ENCODE results near the gene RAB40C.
A peak's percentile ranks its signal among the peaks of the same experiment; 100 is the strongest.
"Not testable (repeated sequence)": the region's sequence is repeated elsewhere in the genome, so short reads cannot be mapped to it uniquely, and the experiment has no call there.

The RAB40C gene

DNA sequence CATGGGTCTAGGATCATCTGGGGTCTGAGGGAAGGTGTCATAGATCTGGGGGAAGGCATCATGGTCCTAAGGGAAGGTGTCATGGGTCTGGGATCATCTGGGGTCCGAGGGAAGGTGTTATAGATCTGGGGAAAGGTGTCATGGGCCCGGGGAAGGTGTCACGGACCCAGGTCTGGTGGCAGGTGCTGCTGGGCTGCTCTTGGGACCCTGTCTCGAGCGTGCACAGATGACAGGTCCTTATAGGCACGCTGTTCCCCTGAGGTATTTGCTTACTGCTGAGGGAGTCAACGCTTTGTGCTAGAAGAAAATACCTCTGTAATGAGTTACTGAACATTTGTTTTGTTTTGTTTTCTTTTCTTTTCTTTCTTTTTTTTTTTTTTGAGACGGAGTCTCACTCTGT, 1.4 kb downstream of the RAB40C start:
- no peak for DNase-seq

DNA sequence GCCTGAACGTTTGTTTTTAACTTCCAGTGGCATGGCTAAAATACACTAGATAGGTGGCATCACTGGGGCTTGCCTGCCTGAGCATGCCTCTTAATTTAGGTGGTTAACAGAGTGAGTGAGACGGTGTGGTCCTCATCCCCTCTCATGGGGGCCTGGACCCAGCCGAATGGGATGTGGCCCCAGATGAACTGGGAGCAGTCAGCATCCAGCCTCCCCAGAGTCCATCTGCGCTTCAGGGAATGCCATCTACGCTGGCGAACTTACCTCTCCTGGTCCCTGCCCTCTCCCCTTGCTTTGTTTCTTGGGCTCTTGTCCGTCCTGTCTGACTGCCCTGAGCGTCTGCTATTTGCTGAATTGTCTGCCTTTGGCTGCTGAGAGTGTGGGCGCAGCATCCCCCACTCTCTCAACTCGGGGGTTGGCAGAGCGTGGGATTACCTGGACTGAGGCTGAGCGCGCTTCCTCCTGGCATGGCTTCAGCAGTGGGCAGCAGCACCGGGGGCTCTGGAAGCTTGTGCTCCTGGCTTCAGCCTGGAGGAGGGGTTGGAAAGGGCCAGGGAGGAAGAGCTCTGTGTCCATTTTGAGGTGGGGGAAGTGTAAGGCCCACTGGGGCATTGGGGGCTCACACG, 2.1 kb downstream of the RAB40C start:
- DNase-seq = no peak

GRCh38 chr16:592518-593306, 2.8 kb downstream of the RAB40C start:
- no peak for DNase-seq

GRCh38 chr16:593406-593805, 3.5 kb downstream of the RAB40C start:
- peak; percentile 42 for DNase-seq

- DNase-seq = no peak
These were observed 3.9 kb downstream of the RAB40C start for GRCh38 chr16:593807-594206.

DNA sequence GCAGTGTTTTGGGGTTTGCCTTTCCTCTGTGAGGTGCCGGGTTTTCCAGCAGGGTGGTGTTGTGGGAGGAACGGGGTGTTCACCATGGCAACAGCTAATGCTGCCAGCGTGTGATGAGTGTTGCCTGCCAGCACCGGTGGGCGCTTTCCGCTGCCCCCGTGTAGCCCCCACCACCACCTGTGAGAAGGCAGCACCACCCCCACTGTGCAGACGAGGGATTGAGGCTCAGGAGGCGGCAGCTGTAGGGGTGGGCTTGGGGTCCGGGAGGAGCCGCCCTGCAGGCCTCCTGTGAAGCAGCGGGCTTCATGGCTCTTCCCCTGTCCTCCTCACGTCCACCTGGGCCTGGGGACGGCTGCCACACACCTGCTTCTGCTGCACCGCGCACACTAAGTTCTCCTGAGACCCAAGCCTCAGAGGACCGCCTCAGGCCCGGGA, 5.2 kb downstream of the RAB40C start:
- DNase-seq = no peak

GRCh38 chr16:595942-596735, 6.3 kb downstream of the RAB40C start:
- no peak for DNase-seq

DNA sequence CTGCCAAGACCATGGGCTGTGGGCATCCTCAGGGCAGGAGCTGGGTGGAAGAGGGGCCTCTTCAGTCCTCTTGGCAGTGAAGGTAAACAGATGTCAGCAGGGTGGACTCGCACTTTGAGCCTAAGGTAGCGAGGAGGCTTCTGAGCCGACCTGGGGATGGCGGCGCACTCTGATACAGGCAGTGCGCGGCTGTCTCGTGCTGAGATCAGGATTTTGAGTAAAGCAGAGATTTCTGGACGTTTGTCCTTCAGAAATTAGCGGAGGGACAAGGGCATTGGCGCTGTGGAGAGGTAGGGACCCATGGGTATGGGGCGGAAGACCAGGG, 6.8 kb downstream of the RAB40C start:
- no peak for DNase-seq

DNA sequence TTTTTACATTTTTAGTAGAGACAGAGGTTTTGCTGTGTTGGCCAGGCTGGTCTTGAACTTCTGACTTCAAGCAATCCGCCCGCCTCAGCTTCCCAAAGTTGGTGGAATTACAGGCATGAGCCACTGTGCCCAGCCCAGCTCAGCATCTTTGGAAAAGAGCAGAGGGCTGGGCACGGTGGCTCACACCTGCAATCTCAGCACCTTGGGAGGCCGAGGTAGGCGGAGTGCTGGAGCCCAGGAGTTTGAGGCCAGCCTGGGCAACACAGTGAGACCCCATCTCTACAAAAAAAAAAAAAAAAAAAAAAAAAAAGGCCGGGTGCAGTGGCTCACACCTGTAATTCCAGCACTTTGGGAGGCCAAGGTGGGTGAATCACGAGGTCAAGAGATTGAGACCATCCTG, 7.8 kb downstream of the RAB40C start:
- DNase-seq = not testable (repeated sequence)

GRCh38 chr16:598823-599739, 9.2 kb downstream of the RAB40C start:
- DNase-seq = no peak

DNA sequence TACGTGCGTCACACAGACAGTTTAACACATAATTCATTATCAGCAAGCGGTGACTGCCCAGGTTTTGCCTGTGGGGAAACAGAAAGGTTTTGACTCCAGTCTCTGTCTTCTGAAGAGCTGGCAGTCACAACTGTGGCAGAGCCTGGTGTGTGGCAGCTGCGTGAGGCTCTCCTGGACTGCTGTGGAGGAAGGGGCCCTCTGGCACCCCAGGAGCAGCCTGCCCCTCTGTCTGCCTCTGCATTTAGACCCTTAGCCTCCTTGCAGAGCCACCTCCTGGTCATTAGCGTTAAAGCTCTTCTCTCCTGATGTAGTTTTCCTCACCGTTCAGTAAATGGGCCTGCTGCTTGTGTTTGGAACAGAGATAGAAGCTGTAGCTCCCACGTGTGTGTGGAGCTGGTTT, 10.9 kb downstream of the RAB40C start:
- no peak for DNase-seq

GRCh38 chr16:603933-604332, 14.1 kb downstream of the RAB40C start:
- DNase-seq = no peak

DNA sequence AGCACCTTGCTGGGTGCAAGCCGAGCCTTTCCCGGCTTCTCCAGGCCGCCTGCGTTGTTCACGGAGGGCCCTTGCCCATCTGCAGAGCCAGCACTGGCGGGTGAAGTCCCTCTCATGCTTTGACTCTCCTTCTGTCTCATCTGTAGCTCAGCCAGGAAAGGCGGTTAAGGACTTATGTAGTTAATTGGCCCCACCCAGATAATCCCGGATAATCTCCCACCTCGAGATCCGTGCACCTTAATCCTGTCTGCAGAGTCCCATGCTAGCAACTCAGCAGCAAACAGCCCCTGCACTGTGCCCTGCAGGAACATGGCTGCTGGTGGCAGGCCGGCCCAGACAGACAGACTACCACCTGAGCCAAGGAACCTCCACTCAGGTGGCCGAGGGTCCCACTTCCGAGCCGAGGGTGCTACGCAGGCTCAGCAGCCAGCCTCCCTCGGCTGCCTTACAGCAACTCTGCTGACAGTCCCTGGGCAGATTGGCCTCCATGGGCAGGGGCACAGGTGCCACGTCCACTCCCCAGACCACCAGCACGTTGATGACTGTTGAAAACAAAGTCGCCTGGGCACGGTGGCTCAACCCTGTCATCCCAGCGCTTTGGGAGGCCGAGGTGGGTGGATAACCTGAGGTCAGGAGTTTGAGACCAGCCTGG, 16.9 kb downstream of the RAB40C start:
- DNase-seq = no peak

DNA sequence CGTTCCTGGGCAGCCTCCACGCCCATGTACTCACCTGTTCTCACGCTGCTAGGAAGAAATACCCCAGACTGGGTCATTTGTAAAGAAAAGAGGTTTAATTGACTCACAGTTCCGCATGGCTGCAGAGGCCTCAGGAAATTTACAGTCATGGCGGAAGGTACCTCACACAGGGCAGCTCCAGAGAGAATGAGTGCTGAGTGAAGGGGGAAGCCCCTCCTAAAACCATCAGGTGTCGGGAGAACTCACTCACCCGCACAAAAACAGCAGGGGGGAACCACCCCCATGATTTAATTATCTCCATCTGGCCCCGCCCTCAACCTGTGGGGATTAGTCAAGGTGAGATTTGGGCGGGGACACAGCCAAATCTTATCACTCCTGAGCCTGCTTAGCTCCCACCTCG, 18.2 kb downstream of the RAB40C start:
- DNase-seq = no peak

- DNase-seq = no peak
These were observed 19.4 kb downstream of the RAB40C start for GRCh38 chr16:609316-609715.

DNA sequence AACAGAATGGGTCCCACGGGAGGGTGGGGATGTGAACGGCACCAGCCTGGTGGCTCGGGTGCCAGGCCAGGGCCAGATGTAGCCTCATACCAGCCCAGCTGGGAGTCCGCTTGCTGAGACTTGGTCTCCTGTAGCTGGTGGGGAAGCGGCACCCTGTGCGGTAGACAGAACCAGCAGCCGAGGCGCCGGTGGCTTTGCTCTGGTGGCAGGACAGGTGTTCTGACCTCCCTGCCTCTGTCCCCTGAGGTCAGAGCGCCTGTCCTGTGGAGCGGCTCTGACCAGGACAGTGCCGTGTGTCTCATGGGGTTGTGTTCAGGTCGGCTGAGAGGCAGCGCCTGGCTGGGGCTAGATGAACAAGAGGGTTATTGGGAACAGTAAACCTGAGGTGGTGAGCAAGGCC, 20.1 kb downstream of the RAB40C start:
- DNase-seq = no peak

GRCh38 chr16:610513-611381, 20.9 kb downstream of the RAB40C start:
- no peak for DNase-seq

DNA sequence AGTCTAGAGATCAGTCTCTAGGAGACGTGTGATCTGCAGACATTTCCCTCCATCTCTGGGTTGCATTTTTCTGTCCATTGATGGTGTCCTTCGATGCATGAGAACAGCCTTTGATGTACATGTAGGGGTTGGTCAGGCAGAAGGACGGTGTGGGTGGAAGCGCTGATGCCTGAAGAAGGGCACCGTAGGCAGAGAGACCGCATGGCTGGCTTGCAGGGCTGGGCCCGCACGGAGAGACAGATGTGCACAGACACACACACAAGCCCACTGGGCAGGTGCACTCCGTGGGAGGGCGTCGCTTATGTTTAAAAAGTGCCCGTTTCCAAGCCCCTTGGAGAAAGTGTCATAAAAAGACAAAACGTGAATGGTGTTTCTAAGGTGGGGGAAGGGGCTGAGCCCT, 25.3 kb downstream of the RAB40C start:
- no peak for DNase-seq

GRCh38 chr16:616733-617586, 27.1 kb downstream of the RAB40C start:
- no peak for DNase-seq

DNA sequence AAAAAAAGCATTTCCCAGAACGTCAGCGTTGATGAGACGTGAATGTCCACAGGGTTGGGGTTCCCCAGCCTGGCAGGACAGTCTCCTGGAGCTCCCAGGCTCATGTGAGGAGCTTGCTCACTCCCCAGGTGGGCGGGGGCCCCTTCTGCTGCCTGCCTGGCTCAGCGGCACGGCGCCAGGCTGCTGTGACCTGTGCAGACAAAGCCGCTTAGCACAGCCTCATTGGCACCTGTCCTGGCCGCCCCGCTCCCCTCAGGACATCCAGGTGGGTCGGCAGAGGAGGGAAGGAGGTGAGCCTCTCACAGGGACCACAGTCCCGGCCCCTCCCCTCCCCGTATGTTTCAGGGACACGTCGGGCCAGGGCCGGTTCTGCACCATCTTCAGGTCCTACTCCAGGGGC, 28.0 kb downstream of the RAB40C start:
- DNase-seq = no peak
